ENCODE measurements around the gene ACTN1. TPM values are rescaled to one million over a fixed set of nuclear protein-coding genes. Genes with fewer than 3 reads are reported as not detected.
"Not testable (repeated sequence)": the region's sequence is repeated elsewhere in the genome, so short reads cannot be mapped to it uniquely, and the experiment has no call there.

Gene ACTN1
- total and polyA plus RNA-seq, 3 donors from 2014 or later: 51.0 to 82.3 (median 69.5) TPM

DNA sequence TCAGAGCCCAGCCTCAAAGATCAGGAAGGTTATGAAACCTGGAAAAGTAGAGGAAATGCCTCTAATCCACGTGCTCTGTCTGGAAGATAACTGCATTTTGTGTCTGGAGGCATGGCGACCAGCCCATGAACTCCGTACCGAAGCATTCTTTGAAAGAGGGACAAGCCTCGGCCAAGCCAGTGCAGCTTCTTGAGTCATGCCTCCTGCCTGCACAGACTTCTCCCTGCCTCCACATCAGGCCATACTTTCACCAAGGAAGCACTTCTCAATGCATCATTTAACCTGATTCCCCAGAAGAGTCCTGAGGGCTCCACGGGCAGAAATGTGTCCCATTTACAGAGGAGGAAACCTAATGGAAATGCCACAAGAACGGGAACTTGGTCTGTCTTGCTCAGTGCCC, 3.4 kb downstream of the ACTN1 start:
- H3K4me3 ChIP-seq: no peak overlapping the region
- DNase-seq: no peak
- no peaks in the 10 kb centered on the region for H3K27me3 ChIP-seq
- H3K4me1 ChIP-seq: peaks cover 23% of the 10 kb centered on the region
- H3K9me3 ChIP-seq: no peaks in the 10 kb centered on the region
- no peak for TF ChIP-seq POLR2A (IDR thresholded peaks at IDR 0.05)
- TF ChIP-seq, protein P1, sequence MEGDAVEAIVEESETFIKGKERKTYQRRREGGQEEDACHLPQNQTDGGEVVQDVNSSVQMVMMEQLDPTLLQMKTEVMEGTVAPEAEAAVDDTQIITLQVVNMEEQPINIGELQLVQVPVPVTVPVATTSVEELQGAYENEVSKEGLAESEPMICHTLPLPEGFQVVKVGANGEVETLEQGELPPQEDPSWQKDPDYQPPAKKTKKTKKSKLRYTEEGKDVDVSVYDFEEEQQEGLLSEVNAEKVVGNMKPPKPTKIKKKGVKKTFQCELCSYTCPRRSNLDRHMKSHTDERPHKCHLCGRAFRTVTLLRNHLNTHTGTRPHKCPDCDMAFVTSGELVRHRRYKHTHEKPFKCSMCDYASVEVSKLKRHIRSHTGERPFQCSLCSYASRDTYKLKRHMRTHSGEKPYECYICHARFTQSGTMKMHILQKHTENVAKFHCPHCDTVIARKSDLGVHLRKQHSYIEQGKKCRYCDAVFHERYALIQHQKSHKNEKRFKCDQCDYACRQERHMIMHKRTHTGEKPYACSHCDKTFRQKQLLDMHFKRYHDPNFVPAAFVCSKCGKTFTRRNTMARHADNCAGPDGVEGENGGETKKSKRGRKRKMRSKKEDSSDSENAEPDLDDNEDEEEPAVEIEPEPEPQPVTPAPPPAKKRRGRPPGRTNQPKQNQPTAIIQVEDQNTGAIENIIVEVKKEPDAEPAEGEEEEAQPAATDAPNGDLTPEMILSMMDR (IDR thresholded peaks at IDR 0.05): no peak
- intact Hi-C loops (cut with DNase I; ENCODE audit: low total_unique reads): no loop called here
- no peaks in the 10 kb centered on the region for H3K36me3 ChIP-seq (ENCODE audit: low read depth, missing control alignments)
- H3K27ac ChIP-seq: peak overlapping the region in 1 of 2 donors; percentile 92
- WGBS, 2 donors: 58 to 60% methylated on average over 7 of the region's 7 CpGs

DNA sequence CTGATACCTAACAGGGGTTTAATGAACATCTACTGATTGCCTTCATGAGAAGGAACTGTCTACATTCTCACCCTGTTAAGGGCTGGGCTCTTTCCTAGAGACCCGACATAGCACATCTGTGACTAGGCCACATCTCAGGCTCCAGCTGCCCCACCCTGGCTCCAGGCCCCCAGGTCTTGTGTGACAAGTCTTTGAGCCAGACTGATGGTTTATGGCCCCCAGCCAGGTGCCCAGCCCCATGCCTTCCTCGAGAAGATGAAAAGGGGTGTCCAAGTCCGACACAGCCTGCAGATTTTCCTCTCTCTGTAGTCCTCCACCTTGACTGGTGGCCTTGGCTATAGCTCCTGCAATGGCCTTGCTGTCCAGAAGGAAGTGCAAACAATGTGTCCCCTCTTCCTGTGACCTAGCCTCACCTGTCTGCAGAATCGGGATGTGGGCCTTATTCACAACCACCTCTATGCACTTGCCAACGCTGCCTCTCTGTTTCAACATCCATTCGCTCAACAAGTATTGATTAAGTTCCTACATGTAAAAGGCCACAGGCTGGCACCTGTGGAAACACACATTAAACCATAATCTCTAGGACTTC, 4.2 kb downstream of the ACTN1 start:
- H3K4me1 ChIP-seq: peaks cover 24% of the 10 kb centered on the region
- intact Hi-C loops (cut with DNase I; ENCODE audit: low total_unique reads): no loop called here
- no peak for TF ChIP-seq POLR2A (IDR thresholded peaks at IDR 0.05)
- TF ChIP-seq, protein P1 (IDR thresholded peaks at IDR 0.05): no peak
- DNase-seq: no peak
- no peak overlapping the region for H3K4me3 ChIP-seq
- WGBS, 2 donors: 80 to 86% methylated on average over 6 of the region's 6 CpGs
- no peak overlapping the region for H3K27ac ChIP-seq
- H3K36me3 ChIP-seq (ENCODE audit: low read depth, missing control alignments): no peaks in the 10 kb centered on the region
- no peaks in the 10 kb centered on the region for H3K9me3 ChIP-seq
- no peaks in the 10 kb centered on the region for H3K27me3 ChIP-seq

DNA sequence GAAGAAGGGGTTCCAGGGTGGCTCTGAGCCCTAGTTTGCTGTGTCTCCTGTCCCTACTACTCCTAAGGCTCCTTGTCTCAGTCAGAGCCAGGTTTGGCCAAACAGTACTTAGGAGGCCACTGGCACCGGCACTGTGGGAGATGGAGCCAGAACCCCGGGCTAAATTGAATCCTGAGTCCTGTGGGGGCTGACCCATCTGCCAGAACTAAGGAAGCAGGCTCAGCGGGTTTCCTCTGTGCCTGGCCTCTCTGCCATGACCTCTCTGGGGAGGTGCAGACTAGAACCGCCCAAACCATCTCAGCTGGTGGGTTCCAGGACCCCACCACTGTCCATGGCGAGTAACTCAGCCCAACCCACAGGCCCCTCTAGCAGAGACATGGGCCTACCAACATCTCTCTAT, 5.5 kb downstream of the ACTN1 start:
- Histone ChIP-seq H3K27me3 (no peaks in the 10 kb centered on the region), H3K27ac (no peak overlapping the region), H3K4me3 (no peak overlapping the region), H3K36me3 (ENCODE audit: low read depth, missing control alignments) (no peaks in the 10 kb centered on the region), H3K9me3 (no peaks in the 10 kb centered on the region), H3K4me1 (peaks cover 36% of the 10 kb centered on the region)
- TF ChIP-seq POLR2A (IDR thresholded peaks at IDR 0.05): no peak
- TF ChIP-seq, protein P1 (IDR thresholded peaks at IDR 0.05): no peak
- no peak for DNase-seq
- intact Hi-C loops (cut with DNase I; ENCODE audit: low total_unique reads): no loop called here
- WGBS, 2 donors: 78 to 88% methylated on average over 5 of the region's 5 CpGs

DNA sequence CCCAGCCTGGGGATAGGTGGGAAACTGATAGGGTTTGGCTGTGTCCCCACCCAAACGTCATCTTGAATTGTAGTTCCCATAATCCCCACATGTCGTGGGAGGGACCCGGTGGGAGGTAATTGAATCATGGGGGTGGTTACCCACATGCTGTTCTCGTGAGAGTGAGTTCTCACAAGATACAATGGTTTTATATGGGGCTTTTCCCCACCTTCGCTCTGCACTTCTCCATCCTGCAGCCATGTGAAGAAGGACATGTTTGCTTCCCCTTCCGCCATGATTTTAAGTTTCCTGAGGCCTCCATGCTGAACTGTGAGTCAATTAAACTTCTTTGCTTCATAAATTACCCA, 5.9 kb downstream of the ACTN1 start:
- 87 to 92% methylated on average over 6 of the region's 6 CpGs for whole genome bisulfite sequencing, 2 donors
- H3K36me3 ChIP-seq (ENCODE audit: low read depth, missing control alignments); DNase-seq; H3K27ac ChIP-seq; H3K27me3 ChIP-seq; H3K9me3 ChIP-seq; intact Hi-C loops (cut with DNase I; ENCODE audit: low total_unique reads); H3K4me3 ChIP-seq: not testable (repeated sequence)
- H3K4me1 ChIP-seq: peaks cover 40% of the 10 kb centered on the region

DNA sequence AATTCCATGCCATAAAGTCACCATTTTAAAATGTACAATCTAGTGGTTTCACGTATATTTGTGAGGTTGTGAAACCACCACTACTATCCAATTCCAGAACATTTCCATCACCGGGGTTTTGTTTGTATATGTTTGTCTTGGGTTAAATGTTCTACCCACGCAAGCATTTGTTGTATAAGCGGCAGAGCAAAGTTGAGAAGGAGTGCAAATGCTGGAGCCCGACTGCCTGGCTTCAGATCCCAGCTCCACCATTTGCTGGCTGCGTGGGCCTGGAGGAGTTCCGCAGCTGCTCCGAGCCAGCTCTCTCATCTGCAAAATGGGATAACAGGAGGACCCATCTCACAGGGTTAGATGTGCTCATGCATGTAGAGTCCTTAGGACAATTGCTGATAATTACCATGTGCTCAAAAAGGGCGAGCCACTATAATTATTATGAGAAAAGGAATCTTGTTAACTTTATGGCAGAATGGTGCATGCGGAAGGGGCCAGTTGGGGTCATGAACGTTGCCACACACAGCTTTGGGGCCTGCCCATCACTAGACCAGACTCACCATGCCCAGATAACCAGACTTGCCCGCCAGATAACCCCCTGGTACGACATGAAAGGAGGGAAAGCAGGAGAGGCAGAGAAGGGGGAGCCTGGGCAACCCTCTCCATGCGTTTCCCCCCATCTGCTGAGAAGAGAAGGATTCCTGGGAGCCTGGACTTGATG, 6.4 kb downstream of the ACTN1 start:
- H3K27me3 ChIP-seq: no peaks in the 10 kb centered on the region
- 90 to 96% methylated on average over 12 to 14 of the region's 14 CpGs for WGBS, 2 donors
- no peaks in the 10 kb centered on the region for H3K9me3 ChIP-seq
- DNase-seq: no peak
- H3K4me3 ChIP-seq: no peak overlapping the region
- H3K4me1 ChIP-seq: peaks cover 43% of the 10 kb centered on the region
- no peak for TF ChIP-seq POLR2A (IDR thresholded peaks at IDR 0.05)
- TF ChIP-seq, protein P1 (IDR thresholded peaks at IDR 0.05): no peak
- intact Hi-C loops (cut with DNase I; ENCODE audit: low total_unique reads): no loop called here
- H3K36me3 ChIP-seq (ENCODE audit: low read depth, missing control alignments): no peaks in the 10 kb centered on the region
- no peak overlapping the region for H3K27ac ChIP-seq
